Upper lobe of right lung (tissue), 1 donor: ENCODE data around the gene TSSK3. TPM values are rescaled to one million over a fixed set of nuclear protein-coding genes. Genes with fewer than 3 reads are reported as not detected.

Experiments used
- ATAC-seq: fragments of 200-7000 bp; cut with Tn5 transposase; one replicate; pipeline ENCODE4 v1.9.1; 2020; ENCODE audit warnings: mild to moderate bottlenecking, moderate library complexity
- DNase-seq: peaks from one replicate; pipeline ENCODE4 v3.0.0-alpha.2; 2020
- H3K27ac ChIP-seq: fragments of 200-600 bp; one replicate; pipeline ENCODE4 v1.8.0; 2022
- H3K27me3 ChIP-seq: fragments of 200-600 bp; one replicate; pipeline ENCODE4 v1.8.0; 2022; ENCODE audit warnings: mild to moderate bottlenecking
- H3K36me3 ChIP-seq: fragments of 200-600 bp; one replicate; pipeline ENCODE4 v1.8.0; 2022
- H3K4me1 ChIP-seq: fragments of 200-600 bp; one replicate; pipeline ENCODE4 v1.8.0; 2022
- H3K4me3 ChIP-seq: fragments of 200-600 bp; one replicate; pipeline ENCODE4 v1.8.0; 2022; ENCODE audit warnings: mild to moderate bottlenecking
- H3K9me3 ChIP-seq: fragments of 200-600 bp; one replicate; pipeline ENCODE4 v1.8.0; 2022
- intact Hi-C: fragments of 100-400 bp; cut with DNase I; formaldehyde crosslinking; loops from one replicate; pipeline ENCODE4 v1.11.0; 2022
- total RNA-seq: library from RNA; stranded (reverse); fragmentation: NEBNext Ultra II Directional; extraction: Animal tissue kit (Norgen Biotek cat#: 25700); gene quantifications from one replicate; pipeline ENCODE4 v1.2.1, GENCODE V29; 2021
- TF ChIP-seq, protein P1 (sequence below): fragments of 200-600 bp; IDR thresholded peaks from one replicate; pipeline ENCODE4 v1.8.0; 2022; ENCODE audit warnings: antibody characterized with exemption
- donor health status: DM: no; HTN: yes; CAD: no; lungs with severe emphysema.

The TSSK3 gene
- total RNA-seq, 1 donor from 2014 or later = 2.5 TPM

DNA sequence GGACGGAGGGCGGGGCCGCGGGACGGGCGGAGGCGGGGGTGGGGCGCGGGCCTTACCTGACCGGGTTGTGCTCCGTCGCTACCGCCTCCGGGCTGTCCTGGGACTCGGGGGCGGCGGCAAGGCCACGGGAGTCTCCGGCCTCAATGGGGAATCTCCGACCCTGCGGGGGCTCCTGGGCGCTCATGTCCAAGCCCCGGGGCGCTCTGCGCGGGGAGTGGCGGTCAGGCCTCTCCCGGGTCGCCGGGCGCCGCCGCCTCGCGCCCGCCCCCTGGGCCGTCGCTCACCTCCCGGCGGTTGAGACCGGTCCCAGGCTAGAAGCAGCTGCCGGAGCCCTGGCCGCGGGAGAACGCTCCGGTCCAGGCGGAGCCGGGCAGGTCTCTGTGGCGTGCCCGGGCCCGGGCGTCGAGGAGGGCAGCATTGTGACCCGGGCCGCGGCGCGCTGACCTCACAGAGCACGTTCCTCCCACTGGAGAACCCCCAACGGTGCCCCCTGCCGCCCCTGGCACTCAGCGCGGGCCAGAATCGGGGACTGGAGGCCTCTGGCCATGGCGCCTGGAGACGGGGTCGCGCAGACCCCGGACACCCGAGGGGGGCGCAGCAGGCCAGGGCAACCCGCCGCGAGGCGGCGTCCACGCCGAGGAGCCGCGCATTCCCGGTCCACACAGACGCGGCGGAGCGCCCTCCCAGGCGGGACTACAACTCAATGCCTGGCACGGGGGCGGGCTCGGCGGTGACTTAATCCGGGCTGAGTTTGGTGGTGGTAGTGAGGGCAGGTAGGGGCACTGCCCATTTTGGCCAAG lies 465 bp upstream of the TSSK3 start:
- DNase-seq (peak; percentile 78), ATAC-seq (peak; percentile 71)
- Histone ChIP-seq H3K36me3 (peaks cover 24% of the 10 kb centered on the region), H3K9me3 (no peaks in the 10 kb centered on the region), H3K4me1 (peaks cover 11% of the 10 kb centered on the region), H3K4me3 (peak overlapping the region; percentile 40), H3K27me3 (no peaks in the 10 kb centered on the region), H3K27ac (peak overlapping the region; percentile 11)
- intact Hi-C loops = no loop called here
- TF ChIP-seq, protein P1, sequence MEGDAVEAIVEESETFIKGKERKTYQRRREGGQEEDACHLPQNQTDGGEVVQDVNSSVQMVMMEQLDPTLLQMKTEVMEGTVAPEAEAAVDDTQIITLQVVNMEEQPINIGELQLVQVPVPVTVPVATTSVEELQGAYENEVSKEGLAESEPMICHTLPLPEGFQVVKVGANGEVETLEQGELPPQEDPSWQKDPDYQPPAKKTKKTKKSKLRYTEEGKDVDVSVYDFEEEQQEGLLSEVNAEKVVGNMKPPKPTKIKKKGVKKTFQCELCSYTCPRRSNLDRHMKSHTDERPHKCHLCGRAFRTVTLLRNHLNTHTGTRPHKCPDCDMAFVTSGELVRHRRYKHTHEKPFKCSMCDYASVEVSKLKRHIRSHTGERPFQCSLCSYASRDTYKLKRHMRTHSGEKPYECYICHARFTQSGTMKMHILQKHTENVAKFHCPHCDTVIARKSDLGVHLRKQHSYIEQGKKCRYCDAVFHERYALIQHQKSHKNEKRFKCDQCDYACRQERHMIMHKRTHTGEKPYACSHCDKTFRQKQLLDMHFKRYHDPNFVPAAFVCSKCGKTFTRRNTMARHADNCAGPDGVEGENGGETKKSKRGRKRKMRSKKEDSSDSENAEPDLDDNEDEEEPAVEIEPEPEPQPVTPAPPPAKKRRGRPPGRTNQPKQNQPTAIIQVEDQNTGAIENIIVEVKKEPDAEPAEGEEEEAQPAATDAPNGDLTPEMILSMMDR = peak; percentile 45

GRCh38 chr1:32363713-32364112 lies 1.4 kb downstream of the TSSK3 start:
- peaks cover 11% of the 10 kb centered on the region for H3K4me1 ChIP-seq
- peak; percentile 5 for ATAC-seq
- no peaks in the 10 kb centered on the region for H3K27me3 ChIP-seq
- no peak overlapping the region for H3K4me3 ChIP-seq
- H3K36me3 ChIP-seq = peaks cover 43% of the 10 kb centered on the region
- intact Hi-C loops = no loop called here
- DNase-seq = peak; percentile 75
- no peak overlapping the region for H3K27ac ChIP-seq
- H3K9me3 ChIP-seq = no peaks in the 10 kb centered on the region
- TF ChIP-seq, protein P1 = no peak

DNA sequence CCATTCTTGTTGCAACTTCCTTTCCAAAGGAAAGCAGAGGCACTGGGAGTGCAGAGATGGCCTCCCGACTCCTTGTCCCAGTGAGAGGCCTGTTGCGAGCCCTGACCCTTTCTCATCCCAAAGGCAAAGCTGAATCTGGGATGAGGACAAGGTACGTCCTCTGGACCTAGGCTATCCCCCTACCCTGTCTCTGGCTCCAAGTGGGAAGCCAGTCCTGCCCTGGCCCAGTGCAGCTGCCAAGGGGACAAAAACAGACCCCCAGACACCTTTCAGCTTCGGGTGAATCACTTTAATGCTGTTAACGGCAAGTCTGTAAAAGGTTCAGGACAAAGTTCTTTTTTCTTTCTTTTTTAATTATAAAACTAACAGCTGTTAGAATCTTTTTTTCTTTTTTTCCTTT lies 2.5 kb downstream of the TSSK3 start:
- H3K27me3 ChIP-seq = no peaks in the 10 kb centered on the region
- no peak for ATAC-seq
- peaks cover 11% of the 10 kb centered on the region for H3K4me1 ChIP-seq
- H3K4me3 ChIP-seq = no peak overlapping the region
- no peak for DNase-seq
- no peaks in the 10 kb centered on the region for H3K9me3 ChIP-seq
- no peak overlapping the region for H3K27ac ChIP-seq
- TF ChIP-seq, protein P1 = no peak
- intact Hi-C loops = no loop called here
- H3K36me3 ChIP-seq = peaks cover 54% of the 10 kb centered on the region

GRCh38 chr1:32365445-32365844 lies 3.1 kb downstream of the TSSK3 start:
- ATAC-seq = no peak
- TF ChIP-seq, protein P1 = no peak
- intact Hi-C loops = no loop called here
- no peak for DNase-seq
- Histone ChIP-seq H3K4me1 (peaks cover 11% of the 10 kb centered on the region), H3K27me3 (no peaks in the 10 kb centered on the region), H3K9me3 (no peaks in the 10 kb centered on the region), H3K4me3 (no peak overlapping the region), H3K36me3 (peaks cover 59% of the 10 kb centered on the region), H3K27ac (no peak overlapping the region)

- Histone ChIP-seq H3K36me3 (peaks cover 76% of the 10 kb centered on the region), H3K27me3 (no peaks in the 10 kb centered on the region), H3K4me3 (no peak overlapping the region), H3K9me3 (no peaks in the 10 kb centered on the region), H3K27ac (no peak overlapping the region), H3K4me1 (no peaks in the 10 kb centered on the region)
- DNase-seq (no peak), ATAC-seq (no peak)
- TF ChIP-seq, protein P1 = no peak
- intact Hi-C loops = no loop called here
Measured at GRCh38 chr1:32367912-32368635, 5.7 kb downstream of the TSSK3 start.
